Fibroblast of lung (primary cell): ENCODE results near the gene ACOXL.

Experiments used
- EZH2 ChIP-seq: IDR thresholded peaks from 2 replicates; pipeline ENCODE4 v1.5.1; 2012; ENCODE audit warnings: low read length, control low read depth, mild to moderate bottlenecking; ENCODE audit errors: missing control alignments
- TF ChIP-seq, protein P1 (sequence below), 2 donors: IDR thresholded peaks in 1 of 2; conservative IDR thresholded peaks in 1 of 2; 1 replicate in 1 of 2; 2 replicates in 1 of 2; pipeline ENCODE4 v1.5.1; 2011 to 2012; ENCODE audit warnings: low read length in 2 of 2, control low read depth in 1 of 2, inconsistent platforms in 1 of 2, low read depth in 1 of 2, mild to moderate bottlenecking in 1 of 2

DNA sequence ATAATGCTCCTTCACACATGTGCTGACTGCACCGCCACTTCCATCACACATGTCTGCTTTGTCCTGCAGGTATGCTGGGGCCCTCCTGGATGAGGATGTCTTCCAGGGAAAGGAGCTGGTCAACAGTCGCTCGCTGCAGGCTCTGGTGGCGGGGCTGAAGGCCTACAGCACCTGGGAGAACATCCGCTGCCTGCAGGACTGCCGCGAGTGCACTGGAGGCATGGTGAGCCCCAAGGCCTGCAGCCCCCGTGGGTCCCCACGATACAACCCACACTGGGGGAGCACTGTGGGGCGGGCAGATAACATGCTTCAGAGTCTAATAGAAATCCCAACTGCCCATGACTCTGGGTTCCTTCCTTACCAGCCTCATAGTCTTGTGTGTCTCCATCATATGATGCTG, 201.0 kb downstream of the ACOXL start:
- TF ChIP-seq, protein P1, sequence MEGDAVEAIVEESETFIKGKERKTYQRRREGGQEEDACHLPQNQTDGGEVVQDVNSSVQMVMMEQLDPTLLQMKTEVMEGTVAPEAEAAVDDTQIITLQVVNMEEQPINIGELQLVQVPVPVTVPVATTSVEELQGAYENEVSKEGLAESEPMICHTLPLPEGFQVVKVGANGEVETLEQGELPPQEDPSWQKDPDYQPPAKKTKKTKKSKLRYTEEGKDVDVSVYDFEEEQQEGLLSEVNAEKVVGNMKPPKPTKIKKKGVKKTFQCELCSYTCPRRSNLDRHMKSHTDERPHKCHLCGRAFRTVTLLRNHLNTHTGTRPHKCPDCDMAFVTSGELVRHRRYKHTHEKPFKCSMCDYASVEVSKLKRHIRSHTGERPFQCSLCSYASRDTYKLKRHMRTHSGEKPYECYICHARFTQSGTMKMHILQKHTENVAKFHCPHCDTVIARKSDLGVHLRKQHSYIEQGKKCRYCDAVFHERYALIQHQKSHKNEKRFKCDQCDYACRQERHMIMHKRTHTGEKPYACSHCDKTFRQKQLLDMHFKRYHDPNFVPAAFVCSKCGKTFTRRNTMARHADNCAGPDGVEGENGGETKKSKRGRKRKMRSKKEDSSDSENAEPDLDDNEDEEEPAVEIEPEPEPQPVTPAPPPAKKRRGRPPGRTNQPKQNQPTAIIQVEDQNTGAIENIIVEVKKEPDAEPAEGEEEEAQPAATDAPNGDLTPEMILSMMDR (conservative IDR thresholded peaks at IDR 0.05 in 1 of 2, IDR thresholded peaks at IDR 0.05 in 1 of 2; ENCODE audit: low read depth in 1 of 2, low read length in 2 of 2) = no peak
- TF ChIP-seq EZH2 = no peak
